K562 (cell line): ENCODE results near the gene MOXD1. TPM values are rescaled to one million over a fixed set of nuclear protein-coding genes. Genes with fewer than 3 reads are reported as not detected.

Source experiments
- ATAC-seq: fragments of 200-7000 bp; cut with Tn5 transposase; 3 replicates; pipeline ENCODE4 v1.9.1; 2020; ENCODE audit warnings: moderate library complexity
- BruUV-seq: library from RNA; stranded (reverse); fragments of 400-500 nt; replicated peaks from 2 replicates; lab custom pipeline; 2021; lab: Mats Ljungman, UMichigan
- CTCF ChIA-PET: fragments of 300-600 bp; formaldehyde crosslinking; extraction: SDS; loops from one replicate; lab custom pipeline; 2021; ENCODE audit warnings: low intra/inter-chr PET ratio; lab: Yijun Ruan, JAX
- POLR2A ChIA-PET: fragments of 300-600, 350-650 bp; sonication (Branson Sonifier 250); formaldehyde crosslinking; extraction: SDS; loops from one replicate; lab custom pipeline; 2021; ENCODE audit warnings: antibody characterized with exemption, inconsistent platforms; lab: Yijun Ruan, JAX
- DNase-seq, 4 experiments: peaks; one replicate each; pipeline versions ENCODE4 v3.0.0 to v3.0.0-alpha.2; 2011 to 2018; ENCODE audit warnings: low spot score in 3 of 4, mixed read lengths in 3 of 4; ENCODE audit errors: extremely low read depth in 1 of 4
- FAIRE-seq: peaks from 2 replicates; lab custom pipeline; 2011; peaks lifted over from hg19 to GRCh38; lab: Jason Lieb, UNC
- H2AFZ ChIP-seq: 2 replicates; pipeline ENCODE4 v1.6.0; 2011; ENCODE audit warnings: low read depth, low read length, control low read depth, inconsistent platforms
- H3K27ac ChIP-seq: fragments of 200-600 bp; 3 replicates; pipeline ENCODE4 v1.8.0; 2011; ENCODE audit warnings: low read depth, mild to moderate bottlenecking, control low read depth, inconsistent platforms, low read length, moderate library complexity, mixed read lengths; ENCODE audit errors: extremely low read depth
- H3K27me3 ChIP-seq, 2 experiments: fragments of 300-600 bp in 1 of 2; 2 replicates in 1 of 2; 3 replicates in 1 of 2; pipeline versions ENCODE4 v1.6.0 to v1.8.0; 2011; ENCODE audit warnings: inconsistent platforms in 2 of 2, low read length in 2 of 2, mild to moderate bottlenecking in 1 of 2, mixed read lengths in 1 of 2, moderate library complexity in 1 of 2; ENCODE audit not compliant: control insufficient read depth in 2 of 2, insufficient read depth in 2 of 2
- H3K36me3 ChIP-seq: fragments of 300-600 bp; 3 replicates; pipeline ENCODE4 v1.8.0; 2011; ENCODE audit warnings: mild to moderate bottlenecking, low read length, inconsistent platforms; ENCODE audit not compliant: control insufficient read depth, insufficient read depth
- H3K4me1 ChIP-seq, 2 experiments: fragments of 200-600 bp in 1 of 2; replicated peaks in 1 of 2; 2 replicates in 1 of 2; 3 replicates in 1 of 2; pipeline versions ENCODE4 v1.5.1 to v1.8.0; 2011; ENCODE audit warnings: inconsistent platforms in 2 of 2, low read length in 2 of 2, mild to moderate bottlenecking in 1 of 2, mixed read lengths in 1 of 2, moderate library complexity in 1 of 2; ENCODE audit not compliant: control insufficient read depth in 2 of 2, insufficient read depth in 2 of 2
- H3K4me2 ChIP-seq: 2 replicates; pipeline ENCODE4 v1.6.1; 2011; ENCODE audit warnings: low read length, control low read depth, inconsistent platforms, mixed read lengths; ENCODE audit not compliant: insufficient read depth
- H3K4me3 ChIP-seq: fragments of 200-600 bp; sonication (generic), shearing (Covaris generic); 2 replicates; pipeline ENCODE4 v1.5.1; 2016; ENCODE audit warnings: control low read depth, inconsistent platforms
- H3K79me2 ChIP-seq: fragments of 200-600 bp; 3 replicates; pipeline ENCODE4 v1.8.0; 2011; ENCODE audit warnings: low read length, inconsistent platforms; ENCODE audit not compliant: control insufficient read depth, insufficient read depth
- H3K9ac ChIP-seq, 2 experiments: 2 replicates each; pipeline versions ENCODE4 v1.6.0 to v1.6.1; 2011; ENCODE audit warnings: low read depth in 2 of 2, low read length in 2 of 2, control low read depth in 1 of 2, inconsistent platforms in 1 of 2, mild to moderate bottlenecking in 1 of 2, mixed read lengths in 1 of 2; ENCODE audit not compliant: insufficient read depth in 1 of 2
- H3K9me1 ChIP-seq: one replicate; pipeline ENCODE4 v1.6.0; 2011; ENCODE audit warnings: inconsistent platforms, mild to moderate bottlenecking, low read length, moderate library complexity; ENCODE audit not compliant: control insufficient read depth, insufficient read depth
- H3K9me3 ChIP-seq: replicated peaks from 2 replicates; pipeline ENCODE4 v1.5.1; 2011; ENCODE audit warnings: low read depth, low read length, inconsistent platforms; ENCODE audit not compliant: control insufficient read depth, insufficient read depth
- H4K20me1 ChIP-seq: replicated peaks from 2 replicates; pipeline ENCODE4 v1.6.1; 2011; ENCODE audit warnings: low read length, inconsistent platforms, mixed read lengths; ENCODE audit not compliant: control insufficient read depth, insufficient read depth
- CBX3 ChIP-seq, 2 experiments: IDR thresholded peaks; 1 replicate in 1 of 2; 2 replicates in 1 of 2; pipeline ENCODE4 v1.6.1; 2012; ENCODE audit warnings: inconsistent platforms in 2 of 2, low read length in 2 of 2, borderline replicate concordance in 1 of 2, control low read depth in 1 of 2
- HMG20A ChIP-seq: fragments of 450-650 bp; formaldehyde crosslinking; conservative IDR thresholded peaks from 2 replicates; pipeline ENCODE4 v1.4.0; 2020; ENCODE audit warnings: mild to moderate bottlenecking, mixed read lengths
- MGA ChIP-seq: fragments of 450-650 bp; IDR thresholded peaks from 2 replicates; pipeline ENCODE4 v1.6.1; 2016; ENCODE audit warnings: mild to moderate bottlenecking, moderate library complexity
- NBN ChIP-seq: fragments of 450-650 bp; IDR thresholded peaks from 2 replicates; pipeline ENCODE4 v1.6.1; 2016; ENCODE audit warnings: low read depth, mild to moderate bottlenecking
- NFATC3 ChIP-seq: fragments of 450-650 bp; IDR thresholded peaks from 2 replicates; pipeline ENCODE4 v1.6.1; 2017; ENCODE audit warnings: mild to moderate bottlenecking
- PHB ChIP-seq: fragments of 250-450 bp; sonication (Bioruptor Pico); IDR thresholded peaks from 2 replicates; pipeline ENCODE4 v1.5.0; 2021
- PHB2 ChIP-seq: fragments of 450-650 bp; IDR thresholded peaks from 2 replicates; pipeline ENCODE4 v1.6.1; 2017; ENCODE audit warnings: low read depth
- TFE3 ChIP-seq: fragments of 450-650 bp; formaldehyde crosslinking; IDR thresholded peaks from 2 replicates; pipeline ENCODE4 v1.4.0; 2020; ENCODE audit warnings: mild to moderate bottlenecking, mixed read lengths
- ZC3H8 ChIP-seq: fragments of 450-650 bp; IDR thresholded peaks from 2 replicates; pipeline ENCODE4 v1.6.1; 2017
- in situ Hi-C: fragments of 300-500 bp; cut with MboI; formaldehyde crosslinking; loops from 4 replicates; pipeline ENCODE4 v1.15.0; 2018; ENCODE audit warnings: inconsistent platforms, mixed read lengths
- intact Hi-C: fragments of 100-400 bp; cut with micrococcal nuclease; formaldehyde crosslinking; loops from 2 replicates; pipeline ENCODE4 v1.14.2; 2022
- polyA plus RNA-seq, 8 experiments: library from polyadenylated mRNA; depleted of rRNA in 4 of 8; stranded (reverse) in 5 of 8; unstranded in 3 of 8; fragments of >200 nt; fragmentation: Nextera tagmentation in 2 of 8; fragmentation: Illumina TruSeq in 1 of 8; extraction: Ambion mirVana in 2 of 8; extraction: Trizol in 1 of 8; gene quantifications; 2 replicates each; pipeline versions ENCODE4 v1.2.1 to v1.2.3, GENCODE V29; 2011 to 2014; ENCODE audit warnings: inconsistent platforms in 1 of 8, missing spikeins in 1 of 8
- total RNA-seq, 7 experiments: library from RNA; depleted of rRNA in 6 of 7; stranded (reverse); fragments of >200 nt in 6 of 7; fragmentation: Illumina TruSeq in 2 of 7; extraction: Trizol in 2 of 7; gene quantifications; 2 replicates each; pipeline versions ENCODE4 v1.2.1 to v1.2.3, GENCODE V29; 2011 to 2021; ENCODE audit warnings: low replicate concordance in 1 of 7
- TF ChIP-seq, protein P1 (sequence below): IDR thresholded peaks from 2 replicates; pipeline ENCODE4 v1.6.1; 2016; ENCODE audit warnings: missing genetic modification characterization, missing compliant biosample characterization

Gene MOXD1
- total and polyA plus RNA-seq, 9 of the 15 experiments (the other 6 are each of a cell fraction or from before 2014, with no cell fraction given), result not detected

DNA sequence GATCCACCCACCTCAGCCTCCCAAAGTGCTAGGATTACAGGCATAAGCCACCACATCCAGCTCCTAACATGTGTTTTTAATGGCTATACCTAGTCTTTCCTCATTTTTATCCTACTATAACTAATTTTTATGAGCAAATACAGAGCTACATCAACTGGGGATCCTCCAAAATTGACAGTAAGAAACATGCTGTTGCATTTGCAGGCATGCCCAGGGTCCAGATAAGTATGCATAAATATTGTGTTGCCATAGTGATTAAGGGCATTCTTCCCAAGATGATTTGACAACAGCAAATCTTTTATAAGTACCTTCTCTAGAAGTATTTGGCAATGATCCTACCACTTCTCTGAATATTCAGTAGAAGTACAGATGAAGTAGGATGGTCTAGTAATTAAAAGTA lies 41.9 kb upstream of the MOXD1 start:
- intact Hi-C loops, result no loop called here
- CTCF ChIA-PET, result no interaction called here

More for the DNA sequence above, 41.9 kb upstream of the MOXD1 start:
- Histone ChIP-seq H2AFZ (no peak overlapping the region), H3K36me3 (no peaks in the 10 kb centered on the region), H3K27ac (no peak overlapping the region), H3K4me3 (no peak overlapping the region)
- FAIRE-seq, result no peak
- in situ Hi-C loops, result no loop called here
- POLR2A ChIA-PET, result no interaction called here
- TF ChIP-seq ZC3H8 (no peak), MGA (no peak), TFE3 (CRISPR knock-in tag) (no peak), NBN (no peak), HMG20A (CRISPR knock-in tag) (no peak), PHB (CRISPR knock-in tag) (no peak), NFATC3 (no peak), PHB2 (no peak), CBX3 (IDR thresholded peaks at IDR 0.05; ENCODE audit: borderline replicate concordance in 1 of 2, low read length in 2 of 2) (no peak)
- TF ChIP-seq, protein P1, sequence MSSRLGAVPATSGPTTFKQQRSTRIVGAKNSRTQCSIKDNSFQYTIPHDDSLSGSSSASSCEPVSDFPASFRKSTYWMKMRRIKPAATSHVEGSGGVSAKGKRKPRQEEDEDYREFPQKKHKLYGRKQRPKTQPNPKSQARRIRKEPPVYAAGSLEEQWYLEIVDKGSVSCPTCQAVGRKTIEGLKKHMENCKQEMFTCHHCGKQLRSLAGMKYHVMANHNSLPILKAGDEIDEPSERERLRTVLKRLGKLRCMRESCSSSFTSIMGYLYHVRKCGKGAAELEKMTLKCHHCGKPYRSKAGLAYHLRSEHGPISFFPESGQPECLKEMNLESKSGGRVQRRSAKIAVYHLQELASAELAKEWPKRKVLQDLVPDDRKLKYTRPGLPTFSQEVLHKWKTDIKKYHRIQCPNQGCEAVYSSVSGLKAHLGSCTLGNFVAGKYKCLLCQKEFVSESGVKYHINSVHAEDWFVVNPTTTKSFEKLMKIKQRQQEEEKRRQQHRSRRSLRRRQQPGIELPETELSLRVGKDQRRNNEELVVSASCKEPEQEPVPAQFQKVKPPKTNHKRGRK (tag), result no peak
- TF ChIP-seq, all 486 proteins: peak for 0
- ATAC-seq (no peak), DNase-seq (no peak)
- Histone ChIP-seq H3K9me3 (no peaks in the 10 kb centered on the region), H3K4me2 (no peak overlapping the region), H3K4me1 (no peaks in the 10 kb centered on the region), H3K9me1 (no peaks in the 10 kb centered on the region), H3K9ac (no peak overlapping the region), H4K20me1 (no peaks in the 10 kb centered on the region), H3K27me3 (no peaks in the 10 kb centered on the region), H3K79me2 (no peaks in the 10 kb centered on the region)
- no TSS peak for BruUV-seq
